SIG-M5 (cell line): ENCODE results near the gene RIF1.
"Not testable (repeated sequence)": the region's sequence is repeated elsewhere in the genome, so short reads cannot be mapped to it uniquely, and the experiment has no call there.

Experiments
- DNase-seq: peaks from one replicate; lab custom pipeline; 2025; lab: John Stamatoyannopoulos, UW

Gene RIF1

DNA sequence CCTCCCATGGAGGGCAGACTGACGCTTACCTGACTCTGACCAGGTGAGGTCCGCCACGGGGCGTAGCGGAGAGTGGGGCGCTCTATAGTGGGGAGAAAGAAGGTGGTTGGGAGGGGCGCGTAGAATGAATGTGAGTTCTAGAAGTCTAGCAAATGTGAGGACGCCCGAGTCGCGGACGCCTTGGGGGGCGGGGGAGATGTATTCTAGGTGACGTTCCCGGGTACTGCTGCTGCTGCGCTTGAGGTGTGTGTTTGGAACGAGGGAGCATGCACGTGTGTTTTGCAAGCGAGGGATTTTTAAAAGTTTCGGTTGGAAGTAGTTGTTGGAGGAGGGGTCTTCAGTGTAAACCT is 758 bp downstream of the RIF1 start:
- DNase-seq: no peak

DNA sequence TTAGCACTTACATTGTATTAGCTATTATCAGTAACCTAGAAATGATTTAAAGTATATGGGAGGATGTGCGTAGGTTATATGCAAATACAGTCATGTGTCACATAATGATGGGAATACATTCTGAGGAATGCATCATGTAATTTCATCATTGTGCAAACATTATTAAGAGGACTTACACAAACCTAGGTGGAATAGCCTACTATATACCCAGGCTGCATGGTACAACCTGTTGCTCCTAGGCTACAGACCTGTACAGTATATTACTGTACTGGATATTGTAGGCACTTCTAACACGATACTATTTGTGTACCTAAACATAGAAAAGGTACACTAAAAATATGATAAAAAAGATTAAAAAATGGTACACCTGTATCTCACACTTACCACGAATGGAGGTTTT is 7.9 kb downstream of the RIF1 start:
- DNase-seq: no peak

DNA sequence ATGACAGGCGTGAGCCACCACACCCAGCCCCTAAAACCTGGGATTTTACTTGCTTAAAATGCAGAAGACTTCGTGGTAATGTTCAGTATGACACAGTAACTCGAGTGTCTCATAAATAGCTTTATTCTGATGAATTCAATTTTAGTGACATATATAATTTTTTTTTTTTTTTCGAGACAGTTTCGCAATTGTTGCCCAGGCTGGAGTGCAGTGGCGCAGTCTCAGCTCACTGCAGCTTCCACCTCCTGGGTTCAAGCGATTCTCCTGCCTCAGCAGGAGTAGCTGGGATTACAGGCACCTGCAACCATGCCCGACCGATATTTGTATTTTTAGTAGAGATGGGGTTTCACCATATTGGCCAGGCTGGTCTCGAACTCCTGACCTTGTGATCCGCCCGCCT is 12.0 kb downstream of the RIF1 start:
- DNase-seq: not testable (repeated sequence)

DNA sequence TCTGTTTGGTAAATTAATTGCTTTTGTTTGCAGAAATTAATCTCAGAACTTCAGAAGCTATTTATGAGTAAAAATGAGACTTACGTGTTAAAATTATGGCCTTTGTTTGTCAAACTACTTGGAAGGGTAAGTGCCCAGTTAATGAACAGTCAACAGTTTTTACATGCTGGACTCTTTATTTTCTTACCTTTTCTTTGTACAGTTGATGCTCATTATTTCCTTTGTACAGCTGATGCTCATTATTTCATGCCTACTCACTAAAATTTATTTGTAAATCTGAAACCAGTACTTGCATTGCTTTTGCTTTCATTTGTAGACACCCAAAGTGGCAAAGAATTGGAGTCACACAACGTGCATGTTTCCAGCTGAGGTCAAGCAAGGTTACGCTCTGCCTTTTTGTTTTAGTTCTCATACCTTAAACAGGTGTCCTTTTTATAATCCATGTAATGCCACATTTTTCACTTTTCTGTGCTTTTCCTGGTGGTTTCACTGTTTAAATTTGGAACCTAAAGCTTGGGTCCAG is 13.3 kb downstream of the RIF1 start:
- DNase-seq: no peak

DNA sequence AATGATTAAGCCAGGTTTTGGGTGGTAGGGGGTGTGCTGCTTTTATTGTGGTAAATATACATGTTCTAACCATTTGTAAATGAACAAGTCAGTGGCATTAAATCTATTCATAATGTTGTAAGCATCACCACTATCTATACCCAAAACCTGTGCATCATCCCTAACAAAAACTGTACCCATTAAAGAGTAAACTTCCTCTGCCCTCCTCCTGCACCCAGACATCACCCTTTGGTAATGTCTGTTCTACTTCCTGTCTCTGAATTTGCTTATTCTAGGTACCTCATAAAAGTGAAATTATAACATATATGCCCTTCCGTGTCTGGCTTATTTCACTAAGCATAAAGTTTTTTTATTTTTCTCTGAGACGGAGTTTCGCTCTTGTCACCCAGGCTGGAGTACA is 14.1 kb downstream of the RIF1 start:
- DNase-seq: no peak

DNA sequence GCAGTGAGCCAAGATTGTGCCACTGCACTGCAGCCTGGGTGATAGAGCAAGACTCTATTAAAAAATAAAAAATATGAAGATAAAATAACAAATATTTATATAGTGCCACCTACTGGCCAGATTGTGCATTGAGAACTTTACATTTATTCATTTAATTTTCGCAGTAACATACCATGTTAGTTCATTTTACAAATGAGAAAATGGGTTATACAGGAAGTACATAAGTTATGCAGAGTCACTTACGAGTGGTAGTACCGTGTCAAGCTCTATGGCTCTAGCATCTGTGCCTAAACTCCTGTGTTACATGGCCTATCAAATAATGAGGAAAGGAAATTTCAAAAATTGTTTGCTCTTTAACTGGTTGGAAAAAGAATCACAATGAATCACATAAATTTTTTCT is 27.9 kb downstream of the RIF1 start:
- no peak for DNase-seq

DNA sequence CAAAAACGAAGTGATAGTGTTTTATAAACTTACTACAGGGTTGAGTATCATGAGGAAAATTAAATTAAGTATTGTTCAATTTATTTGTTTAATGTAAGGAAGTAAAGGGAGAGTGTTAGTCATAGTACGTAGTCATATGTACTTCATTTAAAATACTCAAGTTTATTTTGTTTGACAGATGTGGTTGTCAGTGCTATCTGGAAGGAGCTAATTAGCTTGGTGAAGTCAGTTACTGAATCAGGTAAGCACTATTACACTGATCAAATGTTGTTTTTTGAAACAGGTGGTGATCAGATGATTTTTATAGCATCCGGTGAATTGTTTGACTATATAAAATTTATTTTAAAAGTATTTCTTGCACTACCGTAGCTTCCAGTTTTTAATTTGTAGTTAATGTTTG is 28.8 kb downstream of the RIF1 start:
- DNase-seq: no peak

DNA sequence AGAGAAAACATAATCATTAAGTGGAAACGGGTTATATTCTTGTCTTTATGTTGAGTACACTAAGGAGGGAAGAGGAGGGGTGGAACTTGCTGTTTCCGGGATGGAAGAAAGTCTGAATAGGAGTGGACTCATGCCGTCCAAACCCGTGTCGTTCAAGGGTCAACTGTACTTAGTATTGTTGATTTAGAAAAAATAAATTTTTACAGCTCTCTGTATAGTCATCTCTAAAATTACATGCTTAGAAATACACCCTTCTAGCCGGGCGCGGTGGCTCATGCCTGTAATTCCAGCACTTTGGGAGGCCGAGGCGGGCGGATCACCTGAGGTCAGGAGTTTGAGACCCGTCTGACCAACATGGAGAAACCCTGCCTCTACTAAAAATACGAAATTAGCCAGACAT is 29.4 kb downstream of the RIF1 start:
- DNase-seq: no peak

DNA sequence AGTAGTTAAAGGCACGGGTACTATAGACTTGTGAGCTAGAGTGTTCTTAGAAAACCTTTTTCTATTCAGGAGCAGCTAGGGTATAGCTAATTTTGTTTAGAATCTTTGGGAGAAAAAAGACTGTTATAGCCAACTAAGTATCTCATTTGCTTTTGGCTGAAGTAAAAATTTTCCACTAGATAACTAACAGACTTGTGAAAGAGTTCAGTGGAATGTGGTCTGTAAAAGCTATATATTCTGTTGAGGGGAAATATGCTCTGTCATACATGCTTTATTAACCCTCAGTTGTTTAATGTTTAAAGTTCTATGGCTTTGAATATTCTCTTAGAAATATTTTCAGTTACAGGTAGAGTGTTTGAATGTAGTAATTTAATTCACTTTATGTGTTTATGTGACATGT is 49.7 kb downstream of the RIF1 start:
- no peak for DNase-seq

DNA sequence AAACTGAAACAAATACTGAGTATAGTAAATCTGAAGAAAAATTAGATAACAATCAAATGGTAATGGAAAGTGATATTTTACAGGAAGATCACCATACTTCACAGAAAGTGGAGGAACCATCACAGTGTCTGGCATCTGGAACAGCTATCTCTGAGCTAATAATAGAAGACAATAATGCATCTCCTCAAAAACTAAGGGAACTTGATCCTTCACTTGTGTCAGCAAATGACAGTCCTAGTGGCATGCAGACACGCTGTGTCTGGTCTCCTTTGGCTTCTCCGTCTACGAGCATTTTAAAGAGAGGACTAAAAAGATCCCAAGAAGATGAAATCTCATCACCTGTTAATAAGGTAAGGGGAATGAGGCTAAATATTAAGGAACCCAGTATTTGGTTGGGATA is 56.1 kb downstream of the RIF1 start:
- DNase-seq: no peak

DNA sequence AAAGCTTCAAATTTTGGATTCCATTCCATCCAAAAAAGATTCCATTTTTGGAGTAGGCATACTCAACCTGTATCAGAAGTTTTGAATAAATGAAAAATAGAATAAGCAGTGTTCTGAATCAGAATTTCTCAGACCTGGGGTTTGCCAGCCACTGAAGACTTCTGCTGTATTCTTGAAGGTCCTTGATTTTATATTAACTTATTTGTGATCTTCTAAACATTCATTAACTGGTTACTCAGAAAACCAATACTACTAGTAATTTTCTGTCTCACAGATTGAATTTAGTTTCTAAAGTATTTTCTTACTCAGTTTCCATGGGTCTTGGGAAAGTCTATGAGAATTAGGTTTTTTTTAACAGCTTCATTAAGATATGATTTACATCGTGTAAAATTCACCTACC is 60.9 kb downstream of the RIF1 start:
- DNase-seq: no peak

DNA sequence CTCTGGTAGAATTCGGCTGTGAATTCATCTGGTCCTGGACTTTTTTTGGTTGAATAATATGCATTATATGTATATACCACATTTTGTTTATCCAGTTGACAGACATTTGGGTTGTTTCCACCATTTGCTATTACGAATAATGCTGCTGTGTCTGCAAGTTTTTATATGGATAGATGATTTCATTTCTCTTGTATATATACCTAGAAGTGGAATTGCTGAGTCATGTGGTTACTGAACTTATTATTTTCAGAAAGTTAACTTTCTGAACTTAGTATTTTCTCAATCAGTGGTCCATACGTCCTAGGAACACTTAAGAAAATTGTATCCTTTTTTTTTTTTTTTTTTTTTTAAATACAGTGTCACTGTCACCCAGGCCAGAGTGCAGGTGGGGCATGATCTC is 63.3 kb downstream of the RIF1 start:
- DNase-seq: no peak

DNA sequence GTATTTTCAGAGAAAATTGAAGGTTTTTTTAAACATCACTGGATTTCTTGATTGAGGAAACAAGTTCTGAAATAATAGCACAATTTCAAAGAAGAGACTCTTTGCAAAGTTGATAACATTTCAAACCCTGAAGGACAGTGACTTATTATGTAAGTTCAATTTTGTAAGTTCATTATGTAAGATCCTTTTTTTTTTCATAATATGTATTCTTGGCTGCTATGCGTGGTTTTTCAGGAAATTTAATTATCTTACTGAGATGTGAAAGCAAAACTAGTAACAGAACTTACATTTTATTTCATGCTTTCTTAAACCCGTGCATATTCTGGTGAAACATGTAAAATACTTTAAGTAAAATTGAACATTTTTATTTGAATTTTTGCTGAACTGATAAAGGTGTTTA is 65.4 kb downstream of the RIF1 start:
- no peak for DNase-seq

DNA sequence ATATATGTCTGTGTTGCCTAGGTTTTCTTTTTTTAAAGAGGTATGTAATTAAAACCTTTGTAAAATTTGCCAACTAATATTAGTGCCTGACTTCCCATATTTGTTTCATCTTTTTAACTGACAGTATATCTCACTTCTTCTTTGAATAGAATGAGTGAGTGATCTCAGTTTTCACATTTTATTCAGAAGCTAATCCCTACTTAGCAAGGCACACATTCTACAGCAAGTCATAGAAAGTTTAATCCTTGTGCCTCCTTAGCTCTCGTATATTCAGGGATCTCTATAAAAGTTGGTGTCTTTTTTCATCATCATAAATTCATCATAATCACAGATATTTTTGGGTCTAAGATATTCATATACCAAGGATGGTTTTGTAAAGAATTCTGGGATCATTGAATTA is 66.6 kb downstream of the RIF1 start:
- no peak for DNase-seq

DNA sequence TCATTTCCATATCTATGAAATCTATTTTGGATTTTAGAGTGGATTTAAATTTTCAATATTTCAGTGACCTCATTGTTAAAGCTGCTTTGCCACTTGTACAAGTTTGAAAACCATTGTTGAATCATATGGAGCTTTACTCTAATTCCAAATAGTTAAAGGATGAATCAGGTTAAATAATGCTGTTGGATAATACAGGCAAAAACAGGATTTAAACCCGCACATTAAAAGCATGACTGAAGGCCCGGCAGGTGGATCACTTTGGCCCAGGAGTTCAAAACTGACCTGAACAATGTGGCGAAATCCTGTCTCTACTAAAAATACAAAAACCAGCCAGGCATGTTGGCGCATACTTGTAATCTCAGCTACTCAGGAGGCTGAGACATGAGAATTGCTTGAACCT is 68.3 kb downstream of the RIF1 start:
- DNase-seq: no peak

DNA sequence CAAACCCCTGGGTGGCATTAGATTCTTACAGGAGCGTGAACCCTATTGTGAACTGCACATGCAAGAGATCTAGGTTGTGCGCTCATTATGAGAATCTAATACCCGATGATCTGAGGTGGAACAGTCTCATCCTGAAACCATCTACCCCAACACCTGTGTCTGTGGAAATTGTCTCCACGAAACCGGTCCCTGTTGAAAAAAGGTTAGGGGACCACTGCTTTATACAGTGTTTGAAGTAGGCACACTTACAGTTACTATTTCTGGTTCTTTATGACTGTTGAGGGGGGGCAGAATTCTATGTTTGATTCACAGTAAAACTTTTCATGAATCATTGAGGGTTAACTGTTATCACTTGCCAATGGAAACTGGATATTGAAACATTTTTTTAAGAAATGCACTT is 72.0 kb downstream of the RIF1 start:
- DNase-seq: no peak

DNA sequence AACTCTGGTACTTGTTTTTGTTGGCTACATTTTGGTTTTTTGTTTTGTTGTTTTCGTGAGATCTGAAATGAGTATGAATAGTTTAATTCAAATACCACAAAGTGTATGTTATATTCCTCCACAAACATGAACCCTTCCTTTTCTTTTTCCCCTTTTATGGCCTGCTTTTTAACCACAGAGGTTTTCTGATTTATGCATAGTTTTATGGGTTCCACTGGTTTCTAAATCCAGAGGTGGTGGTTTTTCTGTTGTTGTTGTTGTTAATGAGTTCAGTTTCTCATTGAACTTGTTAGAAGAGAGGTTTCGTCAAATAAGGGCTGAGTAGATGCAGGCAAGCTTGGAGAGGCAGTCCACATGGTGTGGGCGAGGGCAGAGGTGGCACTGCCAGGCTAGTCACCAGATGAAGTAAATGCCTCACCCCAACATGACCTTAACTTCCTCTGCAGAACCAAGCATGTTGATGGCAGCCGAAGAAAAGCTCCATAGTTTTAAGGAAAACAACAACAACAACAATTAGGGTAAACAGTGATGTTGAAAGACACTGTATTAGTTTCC is 72.5 kb downstream of the RIF1 start:
- DNase-seq: no peak

DNA sequence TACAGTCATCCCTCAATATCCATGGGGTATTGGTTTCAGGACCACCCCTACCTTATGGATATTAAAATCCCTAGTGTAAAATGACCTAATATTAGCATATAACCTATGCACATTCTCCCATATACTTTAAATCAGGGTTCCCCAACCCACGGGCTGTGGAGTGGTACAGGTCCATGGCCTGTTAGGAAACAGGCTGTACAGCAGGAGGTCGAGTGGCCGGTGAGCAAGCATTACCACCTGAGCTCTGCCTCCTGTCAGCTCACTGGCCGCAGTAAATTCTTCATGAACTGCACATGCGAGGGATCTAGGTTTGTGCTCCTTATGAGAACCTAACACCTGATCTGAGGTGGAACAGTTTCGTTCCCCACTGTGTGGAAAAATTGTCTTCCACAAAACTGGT is 73.8 kb downstream of the RIF1 start:
- no peak for DNase-seq

DNA sequence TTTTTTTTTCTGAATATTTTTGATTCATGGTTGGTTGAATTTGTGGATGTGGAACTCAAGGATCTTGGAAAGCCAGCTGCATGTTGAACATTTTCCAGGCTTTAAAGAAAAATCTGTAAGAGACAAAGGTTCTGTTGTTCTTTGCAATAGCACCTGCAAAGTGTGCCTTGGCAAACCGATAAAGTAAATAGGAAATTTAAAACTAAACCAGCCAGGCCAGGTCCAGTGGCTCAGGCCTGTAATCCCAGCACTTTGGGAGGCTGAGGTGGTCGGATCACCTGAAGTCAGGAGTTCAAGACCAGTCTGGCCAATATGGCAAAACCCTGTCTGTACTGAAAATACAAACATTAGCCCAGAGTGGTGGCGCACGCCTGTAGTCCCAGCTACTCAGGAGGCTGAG is 74.4 kb downstream of the RIF1 start:
- DNase-seq: no peak

DNA sequence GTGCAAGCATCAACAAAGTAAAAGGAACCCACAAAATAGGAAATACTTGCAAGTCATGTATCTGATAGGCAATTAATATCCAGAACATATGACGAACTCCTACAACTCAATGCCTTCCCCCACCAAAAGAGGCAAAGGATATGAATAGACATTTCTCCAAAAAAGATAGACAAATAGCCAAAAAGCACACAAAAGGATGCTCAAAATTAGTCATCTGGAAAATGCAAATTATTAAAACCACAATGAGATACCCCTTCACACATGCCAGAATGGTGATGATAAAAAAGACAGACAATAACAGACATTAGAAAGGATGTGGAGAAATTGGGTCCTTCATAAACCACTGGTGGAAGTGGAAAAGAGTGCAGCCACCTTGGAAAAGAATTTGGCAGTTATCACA is 76.4 kb downstream of the RIF1 start:
- no peak for DNase-seq

DNA sequence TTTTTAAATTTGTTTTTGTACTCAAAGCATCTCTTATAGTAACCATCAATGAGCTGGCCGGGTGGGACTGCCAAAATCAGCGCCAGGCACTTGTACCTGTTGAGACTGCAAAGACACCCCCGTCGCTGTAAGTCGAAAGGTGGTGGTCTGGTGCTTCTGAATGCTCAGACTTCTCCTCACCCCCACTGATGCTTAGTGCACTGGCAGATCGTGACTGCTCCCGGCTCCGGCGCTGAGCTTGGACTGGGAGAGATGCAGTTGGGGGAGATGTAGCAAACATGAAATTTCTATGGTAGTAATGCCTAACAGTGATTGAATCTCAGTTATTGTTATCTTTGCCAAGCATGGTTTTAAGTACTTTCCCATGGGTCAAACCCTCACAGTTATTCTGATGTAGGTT is 80.6 kb downstream of the RIF1 start:
- DNase-seq: no peak

DNA sequence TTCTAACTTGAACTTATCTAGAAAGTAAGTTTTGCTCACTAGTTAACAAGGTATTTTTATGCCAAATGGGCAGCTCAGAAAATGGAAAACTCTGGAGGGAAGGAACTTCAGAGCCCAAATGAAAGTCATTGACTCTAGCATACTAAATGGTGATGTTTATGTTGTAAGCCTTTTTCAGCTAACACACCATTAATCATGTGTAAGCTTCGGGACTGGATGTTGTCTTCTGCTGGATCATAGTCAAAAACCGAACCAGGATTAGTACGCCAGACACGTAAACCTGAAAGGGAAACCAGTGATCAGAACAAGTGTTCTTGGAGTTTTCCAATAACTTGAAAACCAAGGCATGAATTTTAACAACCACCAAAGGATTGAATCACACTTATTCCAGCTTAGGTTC is 81.8 kb downstream of the RIF1 start:
- no peak for DNase-seq

DNA sequence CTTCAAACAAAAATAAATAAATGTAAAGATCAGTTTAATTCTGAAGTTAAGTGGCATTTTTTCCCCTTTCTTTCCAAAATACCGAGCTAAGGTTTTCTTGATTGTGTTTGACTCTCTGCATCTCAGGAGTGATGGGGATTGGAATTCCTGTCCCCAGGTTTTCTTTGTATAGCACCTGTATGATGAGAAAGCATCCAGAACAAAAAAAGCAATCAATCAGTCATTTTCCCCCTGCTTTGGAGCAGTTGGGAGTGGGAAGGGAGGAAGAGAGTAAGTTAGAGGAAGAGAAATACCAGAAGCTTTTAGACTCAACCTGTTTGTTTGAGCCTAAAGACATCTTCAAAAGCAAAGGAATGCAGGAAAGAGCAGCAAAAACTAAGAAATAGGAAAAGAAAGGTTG is 88.5 kb downstream of the RIF1 start:
- no peak for DNase-seq

DNA sequence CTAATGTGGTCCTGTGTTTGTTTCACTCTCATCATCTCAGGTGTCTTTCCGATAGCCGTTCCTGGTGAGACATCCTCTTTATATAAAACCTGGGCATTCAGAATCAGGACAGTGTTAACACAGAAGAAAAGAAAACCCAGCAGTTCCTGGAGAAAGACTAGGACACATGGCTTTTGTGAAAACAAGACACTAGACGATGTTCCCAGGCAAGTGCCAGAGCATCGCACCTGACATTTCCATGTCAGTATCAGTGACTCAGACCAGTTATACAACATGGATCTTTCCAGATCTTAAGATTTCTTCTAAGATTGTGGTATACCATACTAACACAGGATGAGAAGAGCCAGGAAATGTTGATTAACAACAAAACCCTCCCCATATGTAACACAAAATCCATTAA is 96.5 kb downstream of the RIF1 start:
- DNase-seq: no peak

DNA sequence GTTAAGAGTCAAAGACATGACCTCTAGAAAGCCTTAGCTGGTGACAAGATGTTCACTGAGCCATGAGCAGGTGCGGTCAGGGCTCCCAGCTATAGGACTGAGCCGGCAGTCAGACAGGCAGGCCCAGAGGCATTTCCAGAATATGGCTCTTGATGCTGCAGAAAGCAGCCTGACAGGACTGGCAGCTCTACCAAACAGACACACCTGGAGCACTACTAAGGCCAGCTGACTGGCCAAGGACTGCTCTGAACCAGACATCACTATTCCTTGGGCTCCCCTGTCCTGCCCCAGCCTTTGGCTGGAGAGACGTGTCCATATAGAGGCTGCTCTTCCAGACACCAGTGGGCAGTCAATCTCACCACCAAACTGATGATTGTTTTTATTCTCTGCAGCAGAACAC is 98.8 kb downstream of the RIF1 start:
- no peak for DNase-seq
